HepG2 (cell line): ENCODE data around the gene PSMB3. TPM values are rescaled to one million over a fixed set of nuclear protein-coding genes. Genes with fewer than 3 reads are reported as not detected.
A peak's percentile ranks its signal among the peaks of the same experiment; 100 is the strongest.

Source experiments
- ARID4A ChIP-seq: sonication (generic); formaldehyde crosslinking; IDR thresholded peaks from 2 replicates; pipeline ENCODE4 v1.5.0; 2020; ENCODE audit warnings: mild to moderate bottlenecking, missing genetic modification reagents, borderline replicate concordance
- CREB1 ChIP-seq, 2 experiments: fragments of 450-650 bp in 1 of 2; IDR thresholded peaks; 2 replicates each; pipeline ENCODE4 v1.6.1; 2016 to 2017; ENCODE audit warnings: control low read depth in 1 of 2, mild to moderate bottlenecking in 1 of 2, missing compliant biosample characterization in 1 of 2, missing genetic modification characterization in 1 of 2
- E2F1 ChIP-seq: sonication (generic); formaldehyde crosslinking; IDR thresholded peaks from 2 replicates; pipeline ENCODE4 v1.5.0; 2020; ENCODE audit warnings: missing genetic modification reagents
- MLX ChIP-seq: IDR thresholded peaks from 2 replicates; pipeline ENCODE4 v1.6.1; 2016
- PTBP1 ChIP-seq: fragments of 200-400 bp; formaldehyde crosslinking; IDR thresholded peaks from 2 replicates; pipeline ENCODE4 v1.6.1; 2018; ENCODE audit warnings: low read length, low read depth; ENCODE audit not compliant: poor library complexity, severe bottlenecking
- TGIF2 ChIP-seq: IDR thresholded peaks from 2 replicates; pipeline ENCODE4 v1.6.1; 2016; ENCODE audit warnings: control low read depth, missing compliant biosample characterization
- ZBTB4 ChIP-seq: sonication (generic); formaldehyde crosslinking; IDR thresholded peaks from 2 replicates; pipeline ENCODE4 v1.4.0; 2020; ENCODE audit warnings: missing genetic modification reagents, mild to moderate bottlenecking, borderline replicate concordance
- ZKSCAN1 ChIP-seq: fragments of 150-350 bp; IDR thresholded peaks from 2 replicates; pipeline ENCODE4 v1.6.1; 2014; ENCODE audit warnings: low read length
- ZNF282 ChIP-seq: fragments of 450-650 bp; IDR thresholded peaks from 2 replicates; pipeline ENCODE4 v1.6.1; 2018; ENCODE audit not compliant: partially characterized antibody
- ZNF562 ChIP-seq: sonication (generic); formaldehyde crosslinking; IDR thresholded peaks from 2 replicates; pipeline ENCODE4 v1.8.0; 2022; ENCODE audit warnings: missing genetic modification reagents, borderline replicate concordance
- ZNF646 ChIP-seq: sonication (generic); formaldehyde crosslinking; IDR thresholded peaks from 2 replicates; pipeline ENCODE4 v1.9.0; 2021; ENCODE audit warnings: mild to moderate bottlenecking, missing genetic modification reagents
- polyA plus RNA-seq, 8 experiments: library from polyadenylated mRNA; depleted of rRNA in 3 of 8; stranded (reverse) in 7 of 8; unstranded in 1 of 8; fragments of >200 nt; fragmentation: Illumina TruSeq in 4 of 8; extraction: Trizol in 4 of 8; gene quantifications; 2 replicates each; pipeline versions ENCODE4 v1.2.1 to v1.2.3, GENCODE V29; 2011 to 2016; ENCODE audit warnings: low read depth in 4 of 8, missing spikeins in 1 of 8, mixed read lengths in 1 of 8; ENCODE audit not compliant: insufficient read depth in 1 of 8
- total RNA-seq, 5 experiments: library from RNA; depleted of rRNA; stranded (reverse); fragments of >200 nt; fragmentation: Illumina TruSeq; extraction: Trizol; gene quantifications; 2 replicates each; pipeline ENCODE4 v1.2.3, GENCODE V29; 2016; ENCODE audit warnings: low read depth in 1 of 5

PSMB3 gene
- total and polyA plus RNA-seq, 2 of the 13 experiments (the other 11 are each of a cell fraction or from before 2014, with no cell fraction given) = 366 to 517 TPM

GRCh38 chr17:38730526-38731379, 21.8 kb upstream of the PSMB3 start (continued):
- peak; percentile 69 for TF ChIP-seq ARID4A (CRISPR knock-in tag)
- peak; percentile 22; the same call in 1 of the 2 replicates for TF ChIP-seq ZNF646
- TF ChIP-seq TGIF2 (CRISPR knock-in tag) = no peak; the same call in 1 of the 2 replicates
- no peak for TF ChIP-seq ZNF562 (CRISPR knock-in tag)
- TF ChIP-seq ZKSCAN1 = no peak
- no peak for TF ChIP-seq PTBP1
- no peak for TF ChIP-seq CREB1 (IDR thresholded peaks at IDR 0.05)
- no peak for TF ChIP-seq CREB1 (CRISPR knock-in tag; IDR thresholded peaks at IDR 0.05)
- TF ChIP-seq E2F1 (CRISPR knock-in tag) = 0 out of 2 replicates have a peak, but pooled peaks have one; percentile 27
- no peak for TF ChIP-seq ZNF282
- no peak for TF ChIP-seq ZBTB4 (CRISPR knock-in tag)
- no peak for TF ChIP-seq MLX
